Measurements from ENCODE around the gene CCDC91. TPM values are rescaled to one million over a fixed set of nuclear protein-coding genes. Genes with fewer than 3 reads are reported as not detected.

The CCDC91 gene
- total RNA-seq, 4 donors from 2014 or later, result 19.0 to 38.1 (median 23.1) TPM

- Histone ChIP-seq H3K4me1 (no peaks in the 10 kb centered on the region), H3K4me3 (no peak overlapping the region), H3K27me3 (no peaks in the 10 kb centered on the region), H3K36me3 (peaks cover 13% of the 10 kb centered on the region), H3K9me3 (no peaks in the 10 kb centered on the region), H3K27ac (no peak overlapping the region)
- DNase-seq (ENCODE audit: low spot score in 2 of 2), result no peak
- no peak for TF ChIP-seq EP300 (IDR thresholded peaks at IDR 0.05)
- no peak for TF ChIP-seq POLR2A (IDR thresholded peaks at IDR 0.05)
- TF ChIP-seq CTCF (IDR thresholded peaks at IDR 0.05), result no peak
- TF ChIP-seq POLR2AphosphoS5 (IDR thresholded peaks at IDR 0.05), result no peak
- WGBS, result 96% methylated on average over 2 of the region's 2 CpGs
Observed at GRCh38 chr12:28306535-28306934, 116.3 kb downstream of the CCDC91 start.

GRCh38 chr12:28308891-28309290, 118.6 kb downstream of the CCDC91 start:
- no peaks in the 10 kb centered on the region for H3K4me1 ChIP-seq
- DNase-seq (ENCODE audit: low spot score in 2 of 2), result no peak
- 99% methylated on average over 2 of the region's 2 CpGs for WGBS
- no peak overlapping the region for H3K4me3 ChIP-seq
- H3K27ac ChIP-seq, result no peak overlapping the region
- peaks cover 13% of the 10 kb centered on the region for H3K36me3 ChIP-seq
- no peaks in the 10 kb centered on the region for H3K27me3 ChIP-seq
- H3K9me3 ChIP-seq, result no peaks in the 10 kb centered on the region
- TF ChIP-seq EP300 (IDR thresholded peaks at IDR 0.05) (no peak), CTCF (IDR thresholded peaks at IDR 0.05) (no peak), POLR2A (IDR thresholded peaks at IDR 0.05) (no peak), POLR2AphosphoS5 (IDR thresholded peaks at IDR 0.05) (no peak)

DNA sequence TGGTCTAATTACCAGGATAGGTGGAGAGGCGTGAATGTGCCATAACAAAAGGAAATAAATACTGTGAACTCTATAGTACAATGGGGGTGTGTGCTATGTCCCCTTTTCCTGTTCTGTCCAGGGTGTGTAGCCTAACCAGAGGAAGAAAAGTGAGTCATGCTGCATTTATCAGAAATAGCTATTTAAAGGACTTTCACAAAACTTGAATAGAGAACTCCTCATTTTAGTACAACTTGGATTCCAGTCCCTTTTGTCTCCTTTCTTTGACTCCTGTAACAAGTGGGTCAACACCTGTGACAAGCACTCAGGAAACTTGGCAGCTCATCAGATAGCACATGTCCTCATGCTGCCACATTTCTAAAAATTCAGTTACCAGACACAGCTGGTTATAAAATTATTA, 123.4 kb downstream of the CCDC91 start:
- Histone ChIP-seq H3K4me1 (no peaks in the 10 kb centered on the region), H3K27ac (no peak overlapping the region), H3K27me3 (no peaks in the 10 kb centered on the region), H3K9me3 (no peaks in the 10 kb centered on the region), H3K36me3 (peaks cover 21% of the 10 kb centered on the region), H3K4me3 (no peak overlapping the region)
- no peak for DNase-seq (ENCODE audit: low spot score in 2 of 2)
- WGBS, result 85% methylated on average over 1 of the region's 1 CpG
- TF ChIP-seq POLR2A (IDR thresholded peaks at IDR 0.05), result no peak
- no peak for TF ChIP-seq EP300 (IDR thresholded peaks at IDR 0.05)
- no peak for TF ChIP-seq CTCF (IDR thresholded peaks at IDR 0.05)
- TF ChIP-seq POLR2AphosphoS5 (IDR thresholded peaks at IDR 0.05), result no peak

- Histone ChIP-seq H3K9me3 (no peaks in the 10 kb centered on the region), H3K4me1 (no peaks in the 10 kb centered on the region), H3K27ac (no peak overlapping the region), H3K27me3 (no peaks in the 10 kb centered on the region), H3K36me3 (peaks cover 19% of the 10 kb centered on the region), H3K4me3 (no peak overlapping the region)
- no peak for DNase-seq (ENCODE audit: low spot score in 2 of 2)
- TF ChIP-seq CTCF (IDR thresholded peaks at IDR 0.05), result no peak
- no peak for TF ChIP-seq POLR2A (IDR thresholded peaks at IDR 0.05)
- no peak for TF ChIP-seq EP300 (IDR thresholded peaks at IDR 0.05)
- TF ChIP-seq POLR2AphosphoS5 (IDR thresholded peaks at IDR 0.05), result no peak
Observed at GRCh38 chr12:28316049-28316448, 125.8 kb downstream of the CCDC91 start.

GRCh38 chr12:28318273-28318672, 128.0 kb downstream of the CCDC91 start:
- Histone ChIP-seq H3K4me1 (no peaks in the 10 kb centered on the region), H3K9me3 (no peaks in the 10 kb centered on the region), H3K4me3 (no peak overlapping the region), H3K27ac (no peak overlapping the region), H3K36me3 (peaks cover 16% of the 10 kb centered on the region), H3K27me3 (no peaks in the 10 kb centered on the region)
- 94% methylated on average over 3 of the region's 3 CpGs for WGBS
- TF ChIP-seq POLR2A (IDR thresholded peaks at IDR 0.05) (no peak), POLR2AphosphoS5 (IDR thresholded peaks at IDR 0.05) (no peak), CTCF (IDR thresholded peaks at IDR 0.05) (no peak), EP300 (IDR thresholded peaks at IDR 0.05) (no peak)
- no peak for DNase-seq (ENCODE audit: low spot score in 2 of 2)

Measured in suprapubic skin (tissue), 4 donors.